ENCODE data around the gene ATP2C1. TPM values are rescaled to one million over a fixed set of nuclear protein-coding genes. Genes with fewer than 3 reads are reported as not detected.

Gene ATP2C1
- total and polyA plus RNA-seq, 4 donors, result 21.8 to 67.5 (median 43.3) TPM

DNA sequence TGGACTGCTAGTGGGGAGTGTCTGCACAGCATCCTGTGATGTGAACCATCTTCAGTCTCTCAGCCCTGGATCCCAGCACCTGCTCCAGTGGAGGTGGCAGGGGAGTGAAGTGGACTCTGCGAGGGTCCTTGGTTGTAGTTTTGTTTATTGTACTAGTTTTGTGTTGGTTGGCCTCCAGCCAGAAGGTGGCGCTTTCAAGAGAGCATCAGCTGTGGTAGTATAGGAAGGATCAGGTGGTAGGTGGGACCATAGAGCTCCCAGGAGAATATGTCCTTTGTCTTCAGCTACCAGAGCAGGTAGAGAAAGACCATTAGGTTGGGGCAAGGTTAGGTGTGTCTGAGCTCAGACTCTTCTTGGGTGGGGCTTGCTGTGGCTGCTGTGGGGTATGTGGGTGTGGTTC is 153.7 kb downstream of the ATP2C1 start:
- WGBS, 2 donors, result 91 to 94% methylated on average over 2 of the region's 2 CpGs
- intact Hi-C loops (cut with DNase I), result no loop called here

GRCh38 chr3:131048030-131048429 is 154.1 kb downstream of the ATP2C1 start:
- ATAC-seq (ENCODE audit: low FRiP score) (no peak), DNase-seq (no peak)
- no peaks in the 10 kb centered on the region for H3K4me1 ChIP-seq (ENCODE audit: control insufficient read depth in 1 of 2, insufficient read depth in 2 of 2, low read length in 2 of 2)
- no peaks in the 10 kb centered on the region for H3K27me3 ChIP-seq (ENCODE audit: control insufficient read depth in 1 of 2, insufficient read depth in 2 of 2, low read length in 1 of 2)
- H3K27ac ChIP-seq (ENCODE audit: low read depth in 1 of 2, low read length in 2 of 2), result no peak overlapping the region
- intact Hi-C loops (cut with DNase I), result no loop called here
- H3K36me3 ChIP-seq (ENCODE audit: control insufficient read depth in 1 of 2, insufficient read depth in 2 of 2, low read length in 1 of 2), result no peaks in the 10 kb centered on the region
- 86 to 91% methylated on average over 7 of the region's 7 CpGs for WGBS, 2 donors
- H3K9me3 ChIP-seq (ENCODE audit: control insufficient read depth, low read length), result no peaks in the 10 kb centered on the region
- H3K4me3 ChIP-seq (ENCODE audit: low read length in 2 of 2), result no peak overlapping the region

More for the DNA sequence above, 153.7 kb downstream of the ATP2C1 start:
- no peak for DNase-seq
- no peaks in the 10 kb centered on the region for H3K9me3 ChIP-seq (ENCODE audit: control insufficient read depth, low read length)
- no peaks in the 10 kb centered on the region for H3K4me1 ChIP-seq (ENCODE audit: control insufficient read depth in 1 of 2, insufficient read depth in 2 of 2, low read length in 2 of 2)
- H3K36me3 ChIP-seq (ENCODE audit: control insufficient read depth in 1 of 2, insufficient read depth in 2 of 2, low read length in 1 of 2), result no peaks in the 10 kb centered on the region
- H3K27me3 ChIP-seq (ENCODE audit: control insufficient read depth in 1 of 2, insufficient read depth in 2 of 2, low read length in 1 of 2), result no peaks in the 10 kb centered on the region
- no peak overlapping the region for H3K4me3 ChIP-seq (ENCODE audit: low read length in 2 of 2)
- no peak overlapping the region for H3K27ac ChIP-seq (ENCODE audit: low read depth in 1 of 2, low read length in 2 of 2)
- ATAC-seq (ENCODE audit: low FRiP score), result no peak

- Histone ChIP-seq H3K4me1 (ENCODE audit: control insufficient read depth in 1 of 2, insufficient read depth in 2 of 2, low read length in 2 of 2) (no peaks in the 10 kb centered on the region), H3K36me3 (ENCODE audit: control insufficient read depth in 1 of 2, insufficient read depth in 2 of 2, low read length in 1 of 2) (no peaks in the 10 kb centered on the region), H3K9me3 (ENCODE audit: control insufficient read depth, low read length) (no peaks in the 10 kb centered on the region), H3K27ac (ENCODE audit: low read depth in 1 of 2, low read length in 2 of 2) (no peak overlapping the region), H3K27me3 (ENCODE audit: control insufficient read depth in 1 of 2, insufficient read depth in 2 of 2, low read length in 1 of 2) (no peaks in the 10 kb centered on the region), H3K4me3 (ENCODE audit: low read length in 2 of 2) (no peak overlapping the region)
- DNase-seq, result no peak
- intact Hi-C loops (cut with DNase I), result no loop called here
- 70 to 73% methylated on average over 3 of the region's 3 CpGs for WGBS, 2 donors
- ATAC-seq (ENCODE audit: low FRiP score), result no peak
Observed at GRCh38 chr3:131050001-131050400, 156.1 kb downstream of the ATP2C1 start.

DNA sequence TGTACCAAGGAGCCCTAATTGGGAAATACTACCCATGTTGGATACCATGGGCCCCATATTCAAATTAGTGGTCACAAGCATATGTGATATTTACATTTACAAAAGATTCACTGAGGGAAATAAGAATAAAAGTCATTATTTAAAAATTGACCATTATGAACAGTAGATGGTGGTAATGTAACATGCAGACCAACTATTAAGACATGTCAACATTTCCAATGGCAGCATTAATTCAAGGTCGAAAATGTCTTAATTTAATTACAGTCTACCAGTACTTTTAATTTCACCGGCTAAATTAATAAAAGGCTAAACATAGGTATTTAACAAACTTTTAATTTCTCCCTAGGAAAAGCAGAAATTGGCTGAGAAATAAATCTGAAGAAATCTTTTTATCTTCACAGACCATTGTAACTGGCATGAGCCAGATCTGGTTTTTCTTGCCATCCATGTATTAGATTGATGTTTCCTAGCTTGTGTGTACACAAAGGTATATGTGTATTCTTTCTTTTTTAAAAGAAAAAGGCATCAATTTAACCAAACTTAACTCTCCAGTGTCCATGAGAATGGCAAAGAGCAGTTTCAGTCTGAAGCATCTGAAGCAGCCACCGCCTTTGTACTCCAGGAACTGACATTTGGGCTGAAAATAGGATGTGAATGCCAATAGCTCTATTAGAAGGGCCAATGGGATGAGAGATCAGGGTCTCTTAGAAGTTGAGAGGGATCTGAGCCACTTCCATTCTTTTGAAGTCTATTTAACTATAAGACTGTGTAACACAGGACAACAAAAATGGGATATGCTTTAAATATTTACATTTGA is 159.4 kb downstream of the ATP2C1 start:
- Histone ChIP-seq H3K27me3 (ENCODE audit: control insufficient read depth in 1 of 2, insufficient read depth in 2 of 2, low read length in 1 of 2) (no peaks in the 10 kb centered on the region), H3K4me1 (ENCODE audit: control insufficient read depth in 1 of 2, insufficient read depth in 2 of 2, low read length in 2 of 2) (no peaks in the 10 kb centered on the region), H3K27ac (ENCODE audit: low read depth in 1 of 2, low read length in 2 of 2) (no peak overlapping the region), H3K4me3 (ENCODE audit: low read length in 2 of 2) (no peak overlapping the region), H3K36me3 (ENCODE audit: control insufficient read depth in 1 of 2, insufficient read depth in 2 of 2, low read length in 1 of 2) (no peaks in the 10 kb centered on the region), H3K9me3 (ENCODE audit: control insufficient read depth, low read length) (no peaks in the 10 kb centered on the region)
- whole genome bisulfite sequencing, 2 donors, result 90% methylated on average over 3 of the region's 3 CpGs
- intact Hi-C loops (cut with DNase I), result no loop called here
- no peak for ATAC-seq (ENCODE audit: low FRiP score)
- DNase-seq, result no peak

Other genes starting within 250 kb of the ATP2C1 start
- 10 to 100 TPM; 20.5 to 22.3 TPM for gene PIK3R4, start 147.3 kb upstream of the ATP2C1 start, total RNA-seq
- gene PIK3R4, start 147.3 kb upstream of the ATP2C1 start, polyA plus RNA-seq, result 10 to 100 TPM; 14.3 to 19.4 TPM
- 1 to 10 TPM; 4.3 to 8.0 TPM for gene ASTE1, start 132.7 kb downstream of the ATP2C1 start, total RNA-seq
- gene ASTE1, start 132.7 kb downstream of the ATP2C1 start, polyA plus RNA-seq, result 1 to 10 TPM; 1.6 to 3.4 TPM
- gene NEK11, start 132.8 kb downstream of the ATP2C1 start, total RNA-seq, result 10 to 100 TPM in 1 of 2 donors, 1 to 10 TPM in 1; 5.9 to 14.5 TPM
- gene NEK11, start 132.8 kb downstream of the ATP2C1 start, polyA plus RNA-seq, result 1 to 10 TPM; 2.4 to 3.0 TPM